LHCN-M2 (cell line): Measurements from ENCODE around the gene MTM1. TPM values are rescaled to one million over a fixed set of nuclear protein-coding genes. Genes with fewer than 3 reads are reported as not detected.
A peak's percentile ranks its signal among the peaks of the same experiment; 100 is the strongest.

Experiments
- DNase-seq: peaks from one replicate; pipeline ENCODE4 v3.0.0-alpha.2; 2012; ENCODE audit warnings: low read depth
- total RNA-seq: library from RNA; depleted of rRNA; stranded (reverse); fragments of >200 nt; gene quantifications from 2 replicates; pipeline ENCODE4 v1.2.3, GENCODE V29; 2014

Gene MTM1
- total RNA-seq, 1 experiment from 2014 or later = 10.2 TPM

GRCh38 chrX:150602743-150603142, 34.3 kb downstream of the MTM1 start:
- DNase-seq = no peak

GRCh38 chrX:150605603-150606002, 37.2 kb downstream of the MTM1 start:
- DNase-seq = no peak

- no peak for DNase-seq
Measured at GRCh38 chrX:150607201-150607600, 38.8 kb downstream of the MTM1 start.

- DNase-seq = no peak
Measured at GRCh38 chrX:150610043-150610442, 41.6 kb downstream of the MTM1 start.

- DNase-seq = no peak
Measured at GRCh38 chrX:150610446-150610845, 42.0 kb downstream of the MTM1 start.

- DNase-seq = no peak
Measured at GRCh38 chrX:150615356-150615755, 46.9 kb downstream of the MTM1 start.

GRCh38 chrX:150616179-150616862, 47.9 kb downstream of the MTM1 start:
- no peak for DNase-seq

GRCh38 chrX:150616863-150617198, 48.4 kb downstream of the MTM1 start:
- peak; percentile 21 for DNase-seq

GRCh38 chrX:150621652-150622051, 53.2 kb downstream of the MTM1 start:
- no peak for DNase-seq

- DNase-seq = no peak
Measured at GRCh38 chrX:150623583-150623982, 55.2 kb downstream of the MTM1 start.

GRCh38 chrX:150625097-150625496, 56.7 kb downstream of the MTM1 start:
- DNase-seq = no peak

- DNase-seq = no peak
Measured at GRCh38 chrX:150625875-150626274, 57.5 kb downstream of the MTM1 start.

GRCh38 chrX:150627957-150628356, 59.5 kb downstream of the MTM1 start:
- no peak for DNase-seq

GRCh38 chrX:150635952-150636351, 67.5 kb downstream of the MTM1 start:
- peak; percentile 82 for DNase-seq

- no peak for DNase-seq
Measured at GRCh38 chrX:150642423-150642822, 74.0 kb downstream of the MTM1 start.

- DNase-seq = peak; percentile 1
Measured at GRCh38 chrX:150643271-150643670, 74.8 kb downstream of the MTM1 start.

- DNase-seq = no peak
Measured at GRCh38 chrX:150643958-150644357, 75.5 kb downstream of the MTM1 start.

- DNase-seq = no peak
Measured at GRCh38 chrX:150644422-150644821, 76.0 kb downstream of the MTM1 start.

GRCh38 chrX:150647331-150647730, 78.9 kb downstream of the MTM1 start:
- no peak for DNase-seq

GRCh38 chrX:150648296-150648940, 80.0 kb downstream of the MTM1 start:
- DNase-seq = no peak

- peak; percentile 32 for DNase-seq
Measured at GRCh38 chrX:150649096-150649870, 80.9 kb downstream of the MTM1 start.

GRCh38 chrX:150651906-150652305, 83.5 kb downstream of the MTM1 start:
- no peak for DNase-seq

- no peak for DNase-seq
Measured at GRCh38 chrX:150655788-150656187, 87.4 kb downstream of the MTM1 start.
